Fibroblast of lung (primary cell): ENCODE measurements around the gene PRKAR1B. TPM values are rescaled to one million over a fixed set of nuclear protein-coding genes. Genes with fewer than 3 reads are reported as not detected.

Experiments
- DNase-seq, 2 donors: peaks; one replicate each; pipeline versions ENCODE4 v3.0.0 to v3.0.0-alpha.2; 2010; ENCODE audit warnings: low read depth in 2 of 2
- H2AFZ ChIP-seq: 2 replicates; pipeline ENCODE4 v1.5.1; 2012; ENCODE audit warnings: low read length, control low read depth, inconsistent platforms
- H3K27ac ChIP-seq: 2 replicates; pipeline ENCODE4 v1.5.1; 2011; ENCODE audit warnings: low read length, control low read depth; ENCODE audit not compliant: insufficient read depth
- H3K27me3 ChIP-seq: 2 replicates; pipeline ENCODE4 v1.5.1; 2011; ENCODE audit warnings: mild to moderate bottlenecking, low read length; ENCODE audit not compliant: control insufficient read depth, insufficient read depth
- H3K36me3 ChIP-seq: 2 replicates; pipeline ENCODE4 v1.5.1; 2011; ENCODE audit warnings: low read length; ENCODE audit not compliant: control insufficient read depth, insufficient read depth
- H3K4me1 ChIP-seq: 2 replicates; pipeline ENCODE4 v1.5.1; 2011; ENCODE audit warnings: low read length; ENCODE audit not compliant: control insufficient read depth, insufficient read depth; ENCODE audit errors: extremely low read depth
- H3K4me2 ChIP-seq: 2 replicates; pipeline ENCODE4 v1.5.1; 2011; ENCODE audit warnings: low read length, control low read depth; ENCODE audit not compliant: insufficient read depth; ENCODE audit errors: extremely low read depth
- H3K4me3 ChIP-seq, 4 experiments: fragments of 200-600 bp in 1 of 4; sonication (generic) in 1 of 4; replicated peaks in 1 of 4; 2 replicates each; pipeline ENCODE4 v1.5.1; 2011 to 2016; ENCODE audit warnings: low read length in 4 of 4, low read depth in 3 of 4, mild to moderate bottlenecking in 3 of 4, control low read depth in 2 of 4, inconsistent platforms in 1 of 4, mixed read lengths in 1 of 4; ENCODE audit not compliant: insufficient read depth in 1 of 4; ENCODE audit errors: control extremely low read depth in 1 of 4
- H3K79me2 ChIP-seq: 2 replicates; pipeline ENCODE4 v1.5.1; 2012; ENCODE audit warnings: mild to moderate bottlenecking, low read length, inconsistent platforms; ENCODE audit not compliant: control insufficient read depth, insufficient read depth
- H3K9ac ChIP-seq: 2 replicates; pipeline ENCODE4 v1.5.1; 2011; ENCODE audit warnings: mild to moderate bottlenecking, low read length, control low read depth; ENCODE audit not compliant: insufficient read depth
- H3K9me3 ChIP-seq: 2 replicates; pipeline ENCODE4 v1.5.1; 2012; ENCODE audit warnings: low read depth, low read length; ENCODE audit not compliant: control insufficient read depth, insufficient read depth
- H4K20me1 ChIP-seq: 2 replicates; pipeline ENCODE4 v1.5.1; 2011; ENCODE audit warnings: low read length; ENCODE audit not compliant: control insufficient read depth, insufficient read depth; ENCODE audit errors: extremely low read depth
- CTCF ChIP-seq, 2 donors: IDR thresholded peaks in 1 of 2; conservative IDR thresholded peaks in 1 of 2; 1 replicate in 1 of 2; 2 replicates in 1 of 2; pipeline ENCODE4 v1.5.1; 2011 to 2012; ENCODE audit warnings: low read length in 2 of 2, control low read depth in 1 of 2, inconsistent platforms in 1 of 2, low read depth in 1 of 2, mild to moderate bottlenecking in 1 of 2
- EZH2 ChIP-seq: IDR thresholded peaks from 2 replicates; pipeline ENCODE4 v1.5.1; 2012; ENCODE audit warnings: low read length, control low read depth, mild to moderate bottlenecking; ENCODE audit errors: missing control alignments
- polyA plus RNA-seq, 2 donors: library from polyadenylated mRNA; depleted of rRNA in 1 of 2; stranded (reverse) in 1 of 2; unstranded in 1 of 2; fragments of >200 nt; gene quantifications; 2 replicates each; pipeline ENCODE4 v1.2.1, GENCODE V29; 2011 to 2012; ENCODE audit warnings: missing spikeins in 1 of 2
- total RNA-seq: library from RNA; depleted of rRNA; stranded (reverse); fragments of >200 nt; gene quantifications from 2 replicates; pipeline ENCODE4 v1.2.1, GENCODE V29; 2014

Gene PRKAR1B
- total and polyA plus RNA-seq, 2 donors (not counting 1 experiment from before 2014, with no cell fraction given): 12.7 to 14.5 TPM

GRCh38 chr7:628826-629225, 98.3 kb downstream of the PRKAR1B start:
- Histone ChIP-seq H3K27ac (no peak overlapping the region), H3K79me2 (no peaks in the 10 kb centered on the region), H3K4me2 (no peak overlapping the region), H2AFZ (no peak overlapping the region), H4K20me1 (no peaks in the 10 kb centered on the region), H3K4me3 (no peak overlapping the region), H3K36me3 (no peaks in the 10 kb centered on the region), H3K9ac (no peak overlapping the region), H3K4me1 (no peaks in the 10 kb centered on the region), H3K9me3 (no peaks in the 10 kb centered on the region), H3K27me3 (no peaks in the 10 kb centered on the region)
- TF ChIP-seq EZH2 (no peak), CTCF (conservative IDR thresholded peaks at IDR 0.05 in 1 of 2, IDR thresholded peaks at IDR 0.05 in 1 of 2; ENCODE audit: low read depth in 1 of 2, low read length in 2 of 2) (no peak)
- no peak for DNase-seq

GRCh38 chr7:628402-628763, 98.7 kb downstream of the PRKAR1B start:
- DNase-seq: no peak
- no peak overlapping the region for H2AFZ ChIP-seq
- H3K4me1 ChIP-seq: no peaks in the 10 kb centered on the region
- no peak overlapping the region for H3K4me2 ChIP-seq
- H3K4me3 ChIP-seq: no peak overlapping the region
- no peaks in the 10 kb centered on the region for H3K27me3 ChIP-seq
- H3K27ac ChIP-seq: no peak overlapping the region
- no peaks in the 10 kb centered on the region for H4K20me1 ChIP-seq
- no peak for TF ChIP-seq CTCF (conservative IDR thresholded peaks at IDR 0.05 in 1 of 2, IDR thresholded peaks at IDR 0.05 in 1 of 2; ENCODE audit: low read depth in 1 of 2, low read length in 2 of 2)
- no peak for TF ChIP-seq EZH2
- no peak overlapping the region for H3K9ac ChIP-seq
- H3K79me2 ChIP-seq: no peaks in the 10 kb centered on the region
- H3K9me3 ChIP-seq: no peaks in the 10 kb centered on the region
- no peaks in the 10 kb centered on the region for H3K36me3 ChIP-seq

DNA sequence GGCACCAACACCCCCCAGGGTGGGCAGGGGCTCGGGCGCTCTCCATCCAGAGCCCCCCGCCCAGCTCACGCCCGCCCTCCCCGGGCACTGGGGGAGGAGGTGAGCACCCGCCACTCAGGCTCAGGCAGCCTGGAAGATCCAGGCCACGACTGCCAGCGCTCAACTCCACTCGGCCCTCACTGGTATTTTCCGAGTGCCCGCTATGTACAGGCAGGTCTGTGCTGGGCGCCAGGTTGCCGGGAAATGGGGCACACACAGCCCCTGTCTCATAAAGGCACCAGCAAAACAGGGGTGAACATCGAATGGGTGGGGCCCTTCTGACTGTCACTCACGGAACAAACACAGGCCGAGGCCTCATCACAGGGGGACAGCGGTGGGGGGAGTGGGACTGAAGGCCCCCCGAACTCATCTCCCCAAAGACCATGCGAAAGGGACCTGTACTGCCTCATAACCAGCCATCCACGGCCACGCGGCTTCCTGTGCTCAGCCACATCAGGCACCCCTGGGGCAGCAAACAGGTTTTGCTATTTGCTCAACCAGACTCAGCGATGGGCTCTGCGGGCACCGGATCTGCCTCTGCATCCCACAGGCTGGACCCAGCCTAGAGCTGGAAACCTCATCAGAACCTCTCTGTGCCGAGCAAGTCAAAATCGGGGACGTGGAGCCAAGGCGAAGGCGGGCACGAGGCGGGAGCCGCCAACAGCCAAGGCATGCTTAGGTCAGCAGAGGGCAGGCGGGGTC, 99.2 kb downstream of the PRKAR1B start:
- Histone ChIP-seq H3K36me3 (no peaks in the 10 kb centered on the region), H2AFZ (no peak overlapping the region)

More for the DNA sequence above, 99.2 kb downstream of the PRKAR1B start:
- Histone ChIP-seq H4K20me1 (no peaks in the 10 kb centered on the region), H3K27me3 (no peaks in the 10 kb centered on the region), H3K9me3 (no peaks in the 10 kb centered on the region), H3K4me1 (no peaks in the 10 kb centered on the region), H3K9ac (no peak overlapping the region), H3K79me2 (no peaks in the 10 kb centered on the region), H3K4me3 (no peak overlapping the region), H3K4me2 (no peak overlapping the region), H3K27ac (no peak overlapping the region)
- no peak for DNase-seq
- no peak for TF ChIP-seq EZH2
- no peak for TF ChIP-seq CTCF (conservative IDR thresholded peaks at IDR 0.05 in 1 of 2, IDR thresholded peaks at IDR 0.05 in 1 of 2; ENCODE audit: low read depth in 1 of 2, low read length in 2 of 2)
